NCI-H510A treated with DMSO at 0.1 percent for 48 hours (cell line): ENCODE measurements around the gene ITGA3.

Experiments used
- DNase-seq: peaks from one replicate; lab custom pipeline; 2025; lab: John Stamatoyannopoulos, UW

ITGA3 gene

GRCh38 chr17:50072130-50072529 lies 16.2 kb downstream of the ITGA3 start:
- no peak for DNase-seq

- no peak for DNase-seq
Measured at GRCh38 chr17:50072925-50073324, 17.0 kb downstream of the ITGA3 start.

- DNase-seq: no peak
Measured at GRCh38 chr17:50074227-50074626, 18.3 kb downstream of the ITGA3 start.

GRCh38 chr17:50075446-50076032 lies 19.6 kb downstream of the ITGA3 start:
- no peak for DNase-seq

GRCh38 chr17:50076221-50076590 lies 20.3 kb downstream of the ITGA3 start:
- no peak for DNase-seq

GRCh38 chr17:50076591-50077235 lies 20.8 kb downstream of the ITGA3 start:
- no peak for DNase-seq

- no peak for DNase-seq
Measured at GRCh38 chr17:50078430-50078829, 22.5 kb downstream of the ITGA3 start.

- peak; percentile 11 for DNase-seq
Measured at GRCh38 chr17:50079334-50080095, 23.6 kb downstream of the ITGA3 start.

- no peak for DNase-seq
Measured at GRCh38 chr17:50080096-50080480, 24.2 kb downstream of the ITGA3 start.

GRCh38 chr17:50080827-50081226 lies 24.9 kb downstream of the ITGA3 start:
- DNase-seq: no peak

- no peak for DNase-seq
Measured at GRCh38 chr17:50081757-50082156, 25.8 kb downstream of the ITGA3 start.

- DNase-seq: peak; percentile 54
Measured at GRCh38 chr17:50087246-50087911, 31.5 kb downstream of the ITGA3 start.

GRCh38 chr17:50087912-50088405 lies 32.0 kb downstream of the ITGA3 start:
- DNase-seq: no peak

- no peak for DNase-seq
Measured at GRCh38 chr17:50088952-50089825, 33.3 kb downstream of the ITGA3 start.

- no peak for DNase-seq
Measured at GRCh38 chr17:50090071-50090470, 34.2 kb downstream of the ITGA3 start.

- no peak for DNase-seq
Measured at GRCh38 chr17:50090971-50091917, 35.3 kb downstream of the ITGA3 start.

- DNase-seq: no peak
Measured at GRCh38 chr17:50091918-50092285, 36.0 kb downstream of the ITGA3 start.

GRCh38 chr17:50093246-50093645 lies 37.3 kb downstream of the ITGA3 start:
- no peak for DNase-seq

- no peak for DNase-seq
Measured at GRCh38 chr17:50093807-50094206, 37.9 kb downstream of the ITGA3 start.

GRCh38 chr17:50094243-50094752 lies 38.4 kb downstream of the ITGA3 start:
- peak; percentile 96 for DNase-seq
